Measurements from ENCODE around the gene ZNF653. TPM values are rescaled to one million over a fixed set of nuclear protein-coding genes. Genes with fewer than 3 reads are reported as not detected.

The ZNF653 gene
- total and polyA plus RNA-seq, 9 of the 15 experiments (the other 6 are each of a cell fraction or from before 2014, with no cell fraction given): 1.6 to 8.0 (median 4.2) TPM; not detected in 2

DNA sequence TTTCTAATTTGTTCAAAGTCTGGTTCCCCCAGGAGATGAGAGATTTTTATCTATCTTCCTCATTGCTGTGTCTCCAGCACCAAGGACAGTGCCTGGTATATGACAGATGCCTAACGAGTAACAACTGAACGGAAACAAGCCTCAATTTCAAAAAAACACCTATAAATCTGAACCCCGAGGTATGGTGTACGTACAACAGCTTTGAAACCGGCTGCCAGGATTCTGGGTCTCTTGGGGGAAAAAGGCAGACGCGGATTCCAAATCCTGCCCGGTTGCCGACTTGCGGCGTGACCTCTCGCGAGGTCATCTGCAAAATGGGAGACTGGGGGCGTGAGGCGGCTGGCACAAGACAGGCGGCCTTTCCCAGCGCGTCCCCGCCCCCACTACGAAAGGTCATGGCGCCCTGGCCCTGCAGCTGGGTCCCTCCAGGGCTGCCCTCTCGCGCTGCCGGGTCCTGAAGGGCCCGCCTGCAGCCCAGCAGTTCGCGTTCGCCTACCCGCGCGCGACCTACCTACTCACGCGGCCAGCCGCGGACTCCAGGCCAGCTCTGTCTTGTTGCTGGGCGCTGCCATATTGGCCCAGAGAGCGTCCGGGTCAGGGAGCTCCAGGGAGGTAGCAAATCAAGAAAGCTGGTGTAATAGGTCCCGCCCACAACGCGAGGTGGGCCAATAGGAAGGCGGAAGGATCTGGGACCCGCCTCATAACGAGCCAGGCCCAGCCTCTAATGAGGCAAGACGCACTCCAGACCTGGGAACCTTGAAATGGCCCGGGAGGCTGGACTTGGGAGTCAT, 23.1 kb upstream of the ZNF653 start, which contains the start of gene ECSIT (continued):
- TF ChIP-seq, protein P1, sequence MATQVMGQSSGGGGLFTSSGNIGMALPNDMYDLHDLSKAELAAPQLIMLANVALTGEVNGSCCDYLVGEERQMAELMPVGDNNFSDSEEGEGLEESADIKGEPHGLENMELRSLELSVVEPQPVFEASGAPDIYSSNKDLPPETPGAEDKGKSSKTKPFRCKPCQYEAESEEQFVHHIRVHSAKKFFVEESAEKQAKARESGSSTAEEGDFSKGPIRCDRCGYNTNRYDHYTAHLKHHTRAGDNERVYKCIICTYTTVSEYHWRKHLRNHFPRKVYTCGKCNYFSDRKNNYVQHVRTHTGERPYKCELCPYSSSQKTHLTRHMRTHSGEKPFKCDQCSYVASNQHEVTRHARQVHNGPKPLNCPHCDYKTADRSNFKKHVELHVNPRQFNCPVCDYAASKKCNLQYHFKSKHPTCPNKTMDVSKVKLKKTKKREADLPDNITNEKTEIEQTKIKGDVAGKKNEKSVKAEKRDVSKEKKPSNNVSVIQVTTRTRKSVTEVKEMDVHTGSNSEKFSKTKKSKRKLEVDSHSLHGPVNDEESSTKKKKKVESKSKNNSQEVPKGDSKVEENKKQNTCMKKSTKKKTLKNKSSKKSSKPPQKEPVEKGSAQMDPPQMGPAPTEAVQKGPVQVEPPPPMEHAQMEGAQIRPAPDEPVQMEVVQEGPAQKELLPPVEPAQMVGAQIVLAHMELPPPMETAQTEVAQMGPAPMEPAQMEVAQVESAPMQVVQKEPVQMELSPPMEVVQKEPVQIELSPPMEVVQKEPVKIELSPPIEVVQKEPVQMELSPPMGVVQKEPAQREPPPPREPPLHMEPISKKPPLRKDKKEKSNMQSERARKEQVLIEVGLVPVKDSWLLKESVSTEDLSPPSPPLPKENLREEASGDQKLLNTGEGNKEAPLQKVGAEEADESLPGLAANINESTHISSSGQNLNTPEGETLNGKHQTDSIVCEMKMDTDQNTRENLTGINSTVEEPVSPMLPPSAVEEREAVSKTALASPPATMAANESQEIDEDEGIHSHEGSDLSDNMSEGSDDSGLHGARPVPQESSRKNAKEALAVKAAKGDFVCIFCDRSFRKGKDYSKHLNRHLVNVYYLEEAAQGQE (IDR thresholded peaks at IDR 0.05; ENCODE audit: borderline replicate concordance): peak; percentile 99
- TF ChIP-seq, protein P1 (CRISPR knock-in tag; IDR thresholded peaks at IDR 0.05; ENCODE audit: low read depth): peak; percentile 96
- TF ChIP-seq YY1 (IDR thresholded peaks at IDR 0.05; ENCODE audit: borderline replicate concordance in 1 of 3, control insufficient read depth in 1 of 3, extremely low read depth in 1 of 3, insufficient read depth in 3 of 3, insufficient read length in 1 of 3, insufficient replicate concordance in 2 of 3, low read depth in 1 of 3, low read length in 2 of 3) (peak; percentile 89 to 98 (median 97)), NBN (IDR thresholded peaks at IDR 0.05; ENCODE audit: low read depth) (0 out of 2 replicates have a peak, but pooled peaks have one; percentile 21), JUND (IDR thresholded peaks at IDR 0.05; ENCODE audit: borderline replicate concordance, low read depth, low read length) (peak; percentile 2; the same call in 1 of the 2 replicates), JUND (tag; IDR thresholded peaks at IDR 0.05; ENCODE audit: borderline replicate concordance, low read depth, low read length) (0 out of 3 replicates have a peak, but pooled peaks have one; percentile 11), ZC3H8 (IDR thresholded peaks at IDR 0.05) (no peak), KHSRP (IDR thresholded peaks at IDR 0.05) (no peak), ZNF589 (CRISPR knock-in tag; IDR thresholded peaks at IDR 0.05; ENCODE audit: low read depth) (no peak), SOX6 (IDR thresholded peaks at IDR 0.05) (no peak), HEY1 (CRISPR knock-in tag; IDR thresholded peaks at IDR 0.05; ENCODE audit: borderline replicate concordance) (no peak), ZNF23 (CRISPR knock-in tag; IDR thresholded peaks at IDR 0.05) (no peak), PTTG1 (tag; IDR thresholded peaks at IDR 0.05; ENCODE audit: low read depth) (no peak), HDGF (IDR thresholded peaks at IDR 0.05) (no peak), ZNF830 (CRISPR knock-in tag; IDR thresholded peaks at IDR 0.05) (0 out of 2 replicates have a peak, but pooled peaks have one; percentile 57), TCF3 (CRISPR knock-in tag; IDR thresholded peaks at IDR 0.05) (peak; percentile 7; the same call in 1 of the 2 replicates)
- TF ChIP-seq, protein P2, sequence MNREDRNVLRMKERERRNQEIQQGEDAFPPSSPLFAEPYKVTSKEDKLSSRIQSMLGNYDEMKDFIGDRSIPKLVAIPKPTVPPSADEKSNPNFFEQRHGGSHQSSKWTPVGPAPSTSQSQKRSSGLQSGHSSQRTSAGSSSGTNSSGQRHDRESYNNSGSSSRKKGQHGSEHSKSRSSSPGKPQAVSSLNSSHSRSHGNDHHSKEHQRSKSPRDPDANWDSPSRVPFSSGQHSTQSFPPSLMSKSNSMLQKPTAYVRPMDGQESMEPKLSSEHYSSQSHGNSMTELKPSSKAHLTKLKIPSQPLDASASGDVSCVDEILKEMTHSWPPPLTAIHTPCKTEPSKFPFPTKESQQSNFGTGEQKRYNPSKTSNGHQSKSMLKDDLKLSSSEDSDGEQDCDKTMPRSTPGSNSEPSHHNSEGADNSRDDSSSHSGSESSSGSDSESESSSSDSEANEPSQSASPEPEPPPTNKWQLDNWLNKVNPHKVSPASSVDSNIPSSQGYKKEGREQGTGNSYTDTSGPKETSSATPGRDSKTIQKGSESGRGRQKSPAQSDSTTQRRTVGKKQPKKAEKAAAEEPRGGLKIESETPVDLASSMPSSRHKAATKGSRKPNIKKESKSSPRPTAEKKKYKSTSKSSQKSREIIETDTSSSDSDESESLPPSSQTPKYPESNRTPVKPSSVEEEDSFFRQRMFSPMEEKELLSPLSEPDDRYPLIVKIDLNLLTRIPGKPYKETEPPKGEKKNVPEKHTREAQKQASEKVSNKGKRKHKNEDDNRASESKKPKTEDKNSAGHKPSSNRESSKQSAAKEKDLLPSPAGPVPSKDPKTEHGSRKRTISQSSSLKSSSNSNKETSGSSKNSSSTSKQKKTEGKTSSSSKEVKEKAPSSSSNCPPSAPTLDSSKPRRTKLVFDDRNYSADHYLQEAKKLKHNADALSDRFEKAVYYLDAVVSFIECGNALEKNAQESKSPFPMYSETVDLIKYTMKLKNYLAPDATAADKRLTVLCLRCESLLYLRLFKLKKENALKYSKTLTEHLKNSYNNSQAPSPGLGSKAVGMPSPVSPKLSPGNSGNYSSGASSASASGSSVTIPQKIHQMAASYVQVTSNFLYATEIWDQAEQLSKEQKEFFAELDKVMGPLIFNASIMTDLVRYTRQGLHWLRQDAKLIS (CRISPR knock-in tag; IDR thresholded peaks at IDR 0.05): no peak

Data from K562 (cell line).